IPS-NIHi7 (cell line): Measurements from ENCODE around the gene SPOP.

Experiments
- DNase-seq: peaks from one replicate; pipeline ENCODE4 v3.0.0; 2012; ENCODE audit warnings: mixed read lengths; ENCODE audit errors: extremely low spot score

The SPOP gene

GRCh38 chr17:49549691-49550678 lies 127.9 kb downstream of the SPOP start:
- no peak for DNase-seq

- no peak for DNase-seq
Measured at GRCh38 chr17:49549311-49549605, 128.6 kb downstream of the SPOP start.
